Effector memory CD8-positive, alpha-beta T cell (primary cell): ENCODE measurements around the gene S100P.

Experiments used
- ATAC-seq: fragments of 150-1000 bp; cut with Tn5 transposase; replicated peaks from 2 replicates; pipeline ENCODE4 v1.10.0; 2021; ENCODE audit warnings: mild to moderate bottlenecking, moderate library complexity
- DNase-seq, 3 experiments: peaks; one replicate each; pipeline ENCODE4 v3.0.0; 2021
- H3K27ac Mint-ChIP-seq, 2 donors: one replicate each; pipeline ENCODE4 v1.8.0; 2022; ENCODE audit warnings: mild to moderate bottlenecking in 2 of 2, mixed read lengths in 2 of 2, moderate library complexity in 2 of 2
- H3K27me3 Mint-ChIP-seq, 2 donors: one replicate each; pipeline ENCODE4 v1.8.0; 2022; ENCODE audit warnings: mixed read lengths in 2 of 2
- H3K36me3 Mint-ChIP-seq: one replicate; pipeline ENCODE4 v1.8.0; 2022; ENCODE audit warnings: mild to moderate bottlenecking, moderate library complexity, mixed read lengths; ENCODE audit not compliant: insufficient read depth
- H3K4me1 Mint-ChIP-seq, 2 donors: one replicate each; pipeline ENCODE4 v1.8.0; 2022; ENCODE audit warnings: low read depth in 2 of 2, mixed read lengths in 2 of 2
- H3K4me3 Mint-ChIP-seq, 2 donors: one replicate each; pipeline ENCODE4 v1.8.0; 2022; ENCODE audit warnings: mild to moderate bottlenecking in 2 of 2, mixed read lengths in 2 of 2, moderate library complexity in 2 of 2
- H3K9me3 Mint-ChIP-seq, 2 donors: one replicate each; pipeline ENCODE4 v1.8.0; 2022; ENCODE audit warnings: mixed read lengths in 2 of 2

The S100P gene

DNA sequence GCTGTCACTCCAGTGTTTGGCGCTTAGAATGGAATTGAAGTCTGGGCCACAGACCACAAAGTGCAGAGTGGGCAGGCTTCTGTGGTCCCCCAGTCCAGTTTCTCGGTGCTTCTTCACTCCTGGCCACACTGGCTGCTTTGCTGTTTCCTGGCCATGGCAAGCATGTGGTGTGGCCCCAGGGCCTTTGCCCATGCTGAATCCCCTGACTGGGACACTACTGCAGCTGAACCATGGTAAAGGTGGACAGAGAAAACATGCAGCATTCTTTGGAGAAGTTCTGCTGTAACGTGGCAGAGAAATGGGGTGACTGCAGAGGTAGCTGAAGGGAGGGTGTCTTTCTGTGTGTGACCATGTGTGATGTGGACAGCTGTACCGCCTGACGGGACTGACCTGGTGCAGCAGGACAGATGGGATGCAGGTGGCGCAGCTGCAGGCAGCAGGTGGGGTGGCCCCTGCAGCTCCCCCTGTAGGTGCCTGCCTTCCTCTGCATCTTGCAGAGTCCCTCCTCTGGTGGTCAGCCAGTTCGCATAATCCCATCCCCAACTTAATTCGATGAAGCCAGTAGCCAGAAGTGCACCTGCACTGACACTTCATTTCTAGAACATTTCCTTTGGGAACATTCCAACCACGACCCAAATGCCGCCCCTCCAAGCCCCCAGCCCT is 13.2 kb upstream of the S100P start:
- Mint-ChIP-seq H3K9me3 (no peaks in the 10 kb centered on the region), H3K27ac (peak overlapping the region in 1 of 2 donors; percentile 67), H3K27me3 (no peaks in the 10 kb centered on the region), H3K4me3 (no peak overlapping the region), H3K4me1 (peaks cover 39 to 41% of the 10 kb centered on the region in 2 donors), H3K36me3 (peaks cover 36% of the 10 kb centered on the region)
- ATAC-seq = no peak
- DNase-seq = no peak

DNA sequence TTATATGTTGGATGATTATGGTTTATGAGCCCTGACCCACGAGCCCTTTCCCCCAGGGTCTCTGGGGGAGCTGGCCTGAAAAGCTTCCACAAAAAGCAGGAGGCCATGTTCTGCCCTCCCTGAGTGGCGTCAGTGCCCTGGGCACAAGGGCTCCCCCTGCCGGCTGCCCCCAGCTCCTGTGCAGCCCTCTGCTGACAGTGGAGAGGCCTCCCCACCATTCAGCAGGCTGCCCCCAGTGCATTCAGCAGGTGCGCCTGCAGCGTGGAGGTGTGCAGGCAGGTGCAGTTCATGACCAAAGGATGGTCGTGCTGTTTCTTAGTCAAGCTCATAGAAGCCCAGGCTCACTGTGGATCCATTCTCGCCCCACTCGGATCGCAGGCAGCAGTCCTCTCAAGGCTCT is 12.5 kb upstream of the S100P start:
- H3K9me3 Mint-ChIP-seq = no peaks in the 10 kb centered on the region
- DNase-seq (no peak), ATAC-seq (no peak)
- H3K4me1 Mint-ChIP-seq = peaks cover 38 to 39% of the 10 kb centered on the region in 2 donors
- peaks cover 37% of the 10 kb centered on the region for H3K36me3 Mint-ChIP-seq
- H3K4me3 Mint-ChIP-seq = no peak overlapping the region
- no peaks in the 10 kb centered on the region for H3K27me3 Mint-ChIP-seq
- peak overlapping the region in 1 of 2 donors; percentile 65 for H3K27ac Mint-ChIP-seq

GRCh38 chr4:6682862-6683590 is 10.7 kb upstream of the S100P start:
- Mint-ChIP-seq H3K4me1 (peaks cover 33 to 37% of the 10 kb centered on the region in 2 donors), H3K9me3 (no peaks in the 10 kb centered on the region), H3K27me3 (no peaks in the 10 kb centered on the region), H3K36me3 (peaks cover 29% of the 10 kb centered on the region), H3K27ac (peak overlapping the region; percentile 44 to 71), H3K4me3 (no peak overlapping the region)
- DNase-seq = no peak
- ATAC-seq = no peak

DNA sequence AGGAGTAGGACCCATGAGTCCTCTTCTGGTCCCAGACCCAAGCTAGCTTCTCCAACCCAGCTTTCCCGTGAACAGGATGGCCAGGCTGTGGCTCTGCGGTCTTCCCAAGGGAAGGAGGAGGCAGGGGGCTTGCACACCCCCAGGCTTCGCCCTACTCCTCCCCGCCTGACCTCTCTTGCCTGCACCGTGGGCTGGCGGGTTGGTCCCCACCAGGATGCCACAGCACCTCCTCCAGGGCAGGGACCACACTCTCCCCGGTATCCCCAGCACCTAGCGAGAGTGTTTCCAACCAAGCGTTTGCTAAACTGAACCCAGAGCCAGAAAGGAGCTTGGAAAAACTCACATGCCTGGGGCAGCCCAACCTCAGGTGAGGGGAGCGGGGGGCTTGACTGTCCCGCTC is 9.0 kb upstream of the S100P start:
- DNase-seq = no peak
- Mint-ChIP-seq H3K4me1 (peaks cover 43 to 48% of the 10 kb centered on the region in 2 donors), H3K36me3 (peaks cover 38% of the 10 kb centered on the region), H3K27me3 (no peaks in the 10 kb centered on the region), H3K27ac (no peak overlapping the region), H3K9me3 (no peaks in the 10 kb centered on the region), H3K4me3 (no peak overlapping the region)
- ATAC-seq = no peak

GRCh38 chr4:6686104-6686787 is 7.4 kb upstream of the S100P start:
- Mint-ChIP-seq H3K9me3 (no peaks in the 10 kb centered on the region), H3K27ac (peak overlapping the region; percentile 25 to 97), H3K4me1 (peaks cover 59 to 60% of the 10 kb centered on the region in 2 donors), H3K36me3 (peaks cover 52% of the 10 kb centered on the region), H3K27me3 (no peaks in the 10 kb centered on the region), H3K4me3 (peak overlapping the region in 1 of 2 donors; percentile 6)
- ATAC-seq (no peak), DNase-seq (no peak)

DNA sequence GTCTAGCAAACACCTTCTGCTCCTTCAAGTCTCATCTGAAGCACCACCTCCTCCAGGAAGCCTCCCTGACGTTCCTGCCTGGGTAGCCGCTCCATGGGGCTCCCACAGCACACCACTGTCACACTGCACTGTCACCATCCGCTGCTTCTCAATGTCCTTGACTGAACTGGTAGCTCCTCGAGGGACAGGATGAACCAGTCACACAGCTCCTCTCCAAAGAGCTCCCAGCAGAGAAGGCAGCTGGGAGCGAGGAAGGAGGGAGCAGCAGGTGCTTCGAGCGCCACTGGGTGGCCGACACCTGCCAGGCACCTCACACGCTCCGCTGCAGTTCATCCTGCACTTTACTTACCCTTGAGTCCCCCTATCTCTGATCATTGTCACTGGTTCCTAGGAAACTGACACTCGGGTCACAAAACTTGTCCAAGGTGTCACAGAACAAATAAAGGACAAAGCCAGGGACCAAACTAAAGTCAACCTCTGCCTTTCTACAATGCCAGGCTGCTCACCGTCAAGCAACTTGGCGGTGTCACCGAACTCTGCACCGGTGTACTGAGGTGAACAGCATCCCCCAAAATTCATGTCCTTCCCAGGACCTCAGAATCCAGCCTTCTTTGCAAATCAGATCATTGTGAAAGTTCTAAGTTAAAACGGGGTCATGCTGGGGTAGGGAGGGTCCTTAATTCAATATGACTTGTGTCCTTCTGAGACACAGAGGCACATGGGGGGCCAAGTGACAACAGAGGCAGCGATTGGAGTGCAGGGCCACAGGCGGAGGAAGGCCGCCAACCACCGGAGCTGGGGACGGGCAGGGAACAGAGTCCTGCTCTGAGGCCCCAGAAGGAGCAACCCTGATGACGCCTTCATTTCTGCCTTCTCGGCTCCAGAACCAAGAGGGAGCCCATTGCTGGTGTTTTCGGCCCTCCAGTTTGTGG is 5.5 kb upstream of the S100P start:
- H3K27ac Mint-ChIP-seq = peak overlapping the region; percentile 97 to 100
- H3K4me1 Mint-ChIP-seq = peaks cover 60 to 66% of the 10 kb centered on the region in 2 donors
- no peak for DNase-seq
- H3K27me3 Mint-ChIP-seq = no peaks in the 10 kb centered on the region
- no peaks in the 10 kb centered on the region for H3K9me3 Mint-ChIP-seq
- no peak for ATAC-seq
- H3K36me3 Mint-ChIP-seq = peaks cover 39% of the 10 kb centered on the region
- peak overlapping the region; percentile 97 for H3K4me3 Mint-ChIP-seq

GRCh38 chr4:6688879-6689505 is 4.7 kb upstream of the S100P start:
- peak; percentile 67 to 68 (median 68) for DNase-seq
- peak overlapping the region; percentile 97 for H3K4me3 Mint-ChIP-seq
- no peaks in the 10 kb centered on the region for H3K9me3 Mint-ChIP-seq
- peak; percentile 79 for ATAC-seq
- peak overlapping the region; percentile 97 to 100 for H3K27ac Mint-ChIP-seq
- peaks cover 31% of the 10 kb centered on the region for H3K36me3 Mint-ChIP-seq
- H3K27me3 Mint-ChIP-seq = no peaks in the 10 kb centered on the region
- H3K4me1 Mint-ChIP-seq = peaks cover 66 to 74% of the 10 kb centered on the region in 2 donors

GRCh38 chr4:6689506-6689960 is 4.1 kb upstream of the S100P start:
- Mint-ChIP-seq H3K27me3 (no peaks in the 10 kb centered on the region), H3K4me3 (peak overlapping the region; percentile 97), H3K9me3 (no peaks in the 10 kb centered on the region), H3K4me1 (peaks cover 68 to 77% of the 10 kb centered on the region in 2 donors), H3K27ac (peak overlapping the region; percentile 97 to 100), H3K36me3 (peaks cover 30% of the 10 kb centered on the region)
- ATAC-seq = no peak
- DNase-seq = no peak

DNA sequence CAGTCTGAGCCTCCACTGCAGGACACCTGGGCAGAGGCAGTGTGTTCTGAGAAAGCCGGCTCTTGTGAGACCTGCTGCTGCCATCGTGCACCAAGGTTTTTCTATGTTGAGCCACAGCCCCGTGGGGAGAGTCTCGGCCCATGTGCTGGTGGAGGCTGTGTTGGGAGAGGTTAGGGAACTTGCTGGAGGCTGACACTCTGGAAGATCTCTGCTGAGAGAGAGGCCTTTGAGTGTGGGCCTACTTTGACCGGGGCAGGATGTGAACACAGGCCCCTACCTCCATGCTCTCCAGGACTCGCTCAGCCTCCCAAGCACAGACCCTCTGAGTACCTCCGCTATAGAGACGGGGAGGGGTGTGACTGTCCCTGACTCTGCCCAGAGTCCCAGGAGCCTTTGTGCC is 1.3 kb upstream of the S100P start:
- H3K4me3 Mint-ChIP-seq = peak overlapping the region; percentile 26 to 66
- peak overlapping the region; percentile 93 to 98 for H3K27ac Mint-ChIP-seq
- H3K4me1 Mint-ChIP-seq = peaks cover 84 to 86% of the 10 kb centered on the region in 2 donors
- no peaks in the 10 kb centered on the region for H3K27me3 Mint-ChIP-seq
- DNase-seq = no peak
- no peaks in the 10 kb centered on the region for H3K9me3 Mint-ChIP-seq
- ATAC-seq = no peak
- H3K36me3 Mint-ChIP-seq = peaks cover 30% of the 10 kb centered on the region

DNA sequence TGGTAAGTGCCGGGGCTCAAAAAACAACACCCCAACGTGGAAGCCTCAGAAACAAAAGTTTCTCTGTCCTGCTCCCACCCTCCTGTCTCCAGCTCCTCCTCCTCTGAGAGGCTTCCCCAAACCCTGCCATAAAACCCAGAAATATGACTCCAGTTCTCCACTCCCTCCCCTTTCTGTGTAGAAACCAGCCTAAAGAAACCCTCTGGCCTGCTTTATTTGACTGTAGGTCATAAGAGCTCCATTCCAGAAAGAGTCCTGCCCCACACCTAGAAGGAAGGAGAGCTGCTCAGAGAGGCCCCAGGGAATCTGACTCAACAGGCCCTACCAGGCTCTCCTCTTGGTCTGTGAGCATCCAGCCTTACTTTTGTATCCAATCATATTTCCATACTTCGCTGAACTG is 872 bp upstream of the S100P start:
- Mint-ChIP-seq H3K4me3 (peak overlapping the region; percentile 26 to 66), H3K36me3 (peaks cover 30% of the 10 kb centered on the region), H3K4me1 (peaks cover 80 to 84% of the 10 kb centered on the region in 2 donors), H3K27ac (peak overlapping the region; percentile 93 to 98), H3K27me3 (no peaks in the 10 kb centered on the region), H3K9me3 (no peaks in the 10 kb centered on the region)
- ATAC-seq (no peak), DNase-seq (no peak)

GRCh38 chr4:6694177-6694901 is 661 bp downstream of the S100P start:
- H3K27ac Mint-ChIP-seq = peak overlapping the region; percentile 93 to 98
- H3K27me3 Mint-ChIP-seq = no peaks in the 10 kb centered on the region
- H3K9me3 Mint-ChIP-seq = no peaks in the 10 kb centered on the region
- H3K36me3 Mint-ChIP-seq = peaks cover 23% of the 10 kb centered on the region
- H3K4me3 Mint-ChIP-seq = peak overlapping the region; percentile 66 to 68
- peak; percentile 26 for ATAC-seq
- peak in 2 of 3 experiments; percentile 29 to 31 for DNase-seq
- peaks cover 76 to 79% of the 10 kb centered on the region in 2 donors for H3K4me1 Mint-ChIP-seq
